A549 (cell line): ENCODE results near the gene CD1D. TPM values are rescaled to one million over a fixed set of nuclear protein-coding genes. Genes with fewer than 3 reads are reported as not detected.

Source experiments
- ATAC-seq, 2 experiments: fragments of 200-7000 bp in 1 of 2; fragments of >200 bp in 1 of 2; cut with Nextera tagmentation in 1 of 2; cut with Tn5 transposase in 1 of 2; 3 replicates each; pipeline versions ENCODE4 v1.8.0 to v1.9.1; 2018 to 2020; ENCODE audit warnings: mild to moderate bottlenecking in 1 of 2, moderate library complexity in 1 of 2
- CTCF ChIA-PET: fragments of 300-600 bp; sonication (Branson Sonifier 250); formaldehyde crosslinking; extraction: SDS; loops from one replicate; lab custom pipeline; 2021; ENCODE audit warnings: antibody characterized with exemption, inconsistent platforms; lab: Yijun Ruan, JAX
- POLR2A ChIA-PET: fragments of 350-600 bp; formaldehyde crosslinking; extraction: SDS; loops from one replicate; lab custom pipeline; 2021; ENCODE audit warnings: antibody characterized with exemption, inconsistent platforms; lab: Yijun Ruan, JAX
- DNase-seq, 2 experiments: peaks; one replicate each; pipeline versions ENCODE4 v3.0.0 to v3.0.0-alpha.2; 2011 to 2016; ENCODE audit warnings: low read depth in 1 of 2, low spot score in 1 of 2
- FAIRE-seq: peaks from 2 replicates; lab custom pipeline; 2011; peaks lifted over from hg19 to GRCh38; lab: Jason Lieb, UNC
- H3K27ac ChIP-seq, 2 experiments: fragments of >200 bp; sonication (Bioruptor Twin); formaldehyde crosslinking; 3 replicates each; pipeline ENCODE4 v1.5.1; 2016 to 2017
- H3K4me1 ChIP-seq: fragments of >200 bp; sonication (Bioruptor Twin); formaldehyde crosslinking; 3 replicates; pipeline ENCODE4 v1.6.1; 2016
- H3K4me2 ChIP-seq: fragments of >200 bp; sonication (Bioruptor Twin); formaldehyde crosslinking; 3 replicates; pipeline ENCODE4 v1.6.1; 2016
- H3K4me3 ChIP-seq: fragments of >200 bp; sonication (Bioruptor Twin); formaldehyde crosslinking; 3 replicates; pipeline ENCODE4 v1.5.1; 2016
- H3K9me3 ChIP-seq: fragments of >200 bp; sonication (Bioruptor Twin); formaldehyde crosslinking; 3 replicates; pipeline ENCODE4 v1.6.1; 2016
- ATOH8 ChIP-seq: fragments of 250-450 bp; sonication (Bioruptor Pico); IDR thresholded peaks from 2 replicates; pipeline ENCODE4 v1.5.0; 2020; ENCODE audit warnings: low read depth, mild to moderate bottlenecking, moderate library complexity
- CHD4 ChIP-seq: fragments of 200-600 bp; sonication (generic); IDR thresholded peaks from 2 replicates; pipeline ENCODE4 v1.6.1; 2016; ENCODE audit warnings: antibody characterized with exemption, mild to moderate bottlenecking, borderline replicate concordance
- EHF ChIP-seq: fragments of 250-450 bp; sonication (Bioruptor Pico); IDR thresholded peaks from 2 replicates; pipeline ENCODE4 v1.5.0; 2020; ENCODE audit warnings: mild to moderate bottlenecking
- EHMT2 ChIP-seq: fragments of 200-600 bp; sonication (generic); IDR thresholded peaks from 2 replicates; pipeline ENCODE4 v1.6.1; 2016; ENCODE audit warnings: antibody characterized with exemption, low read depth, mild to moderate bottlenecking, moderate library complexity
- ESRRA ChIP-seq: fragments of 150-350 bp; IDR thresholded peaks from 2 replicates; pipeline ENCODE4 v1.6.1; 2014; ENCODE audit warnings: mild to moderate bottlenecking, low read length, borderline replicate concordance
- FOSB ChIP-seq: fragments of 250-450 bp; sonication (Bioruptor Pico); IDR thresholded peaks from 2 replicates; pipeline ENCODE4 v1.5.0; 2020; ENCODE audit warnings: mild to moderate bottlenecking, moderate library complexity
- FOSL2 ChIP-seq, 2 experiments: fragments of 450-650 bp in 1 of 2; fragments of >200 bp in 1 of 2; sonication (Bioruptor Twin) in 1 of 2; formaldehyde crosslinking; IDR thresholded peaks; 2 replicates each; pipeline versions ENCODE4 v1.5.0 to v1.6.1; 2016 to 2020; ENCODE audit warnings: mild to moderate bottlenecking in 1 of 2, moderate library complexity in 1 of 2
- FOXS1 ChIP-seq: fragments of 250-450 bp; sonication (Bioruptor Pico); IDR thresholded peaks from 2 replicates; pipeline ENCODE4 v1.5.0; 2020; ENCODE audit warnings: mild to moderate bottlenecking, moderate library complexity
- GATA3 ChIP-seq: IDR thresholded peaks from 2 replicates; pipeline ENCODE4 v1.6.1; 2012; ENCODE audit warnings: borderline replicate concordance
- HEYL ChIP-seq: fragments of 250-450 bp; sonication (Bioruptor Pico); IDR thresholded peaks from 2 replicates; pipeline ENCODE4 v1.8.0; 2021; ENCODE audit warnings: mild to moderate bottlenecking, moderate library complexity
- HOXB5 ChIP-seq: fragments of 250-450 bp; sonication (Bioruptor Pico); IDR thresholded peaks from 2 replicates; pipeline ENCODE4 v1.5.0; 2020; ENCODE audit warnings: mild to moderate bottlenecking, moderate library complexity
- JUNB ChIP-seq: fragments of >200 bp; sonication (Bioruptor Twin); formaldehyde crosslinking; IDR thresholded peaks from 2 replicates; pipeline ENCODE4 v1.6.1; 2016
- KDM1A ChIP-seq: fragments of 200-600 bp; sonication (generic); IDR thresholded peaks from 2 replicates; pipeline ENCODE4 v1.6.1; 2016; ENCODE audit warnings: low read depth, mild to moderate bottlenecking
- KDM5A ChIP-seq: fragments of 200-600 bp; sonication (generic); IDR thresholded peaks from 2 replicates; pipeline ENCODE4 v1.6.1; 2016; ENCODE audit warnings: antibody characterized with exemption, mild to moderate bottlenecking
- MAFK ChIP-seq: fragments of 450-650 bp; IDR thresholded peaks from 2 replicates; pipeline ENCODE4 v1.6.1; 2014; ENCODE audit not compliant: partially characterized antibody
- POLR2AphosphoS2 ChIP-seq: conservative IDR thresholded peaks from 2 replicates; pipeline ENCODE4 v1.6.1; 2012; ENCODE audit warnings: low read length, improper control_type of control experiment, inconsistent platforms
- RARB ChIP-seq: fragments of 250-450 bp; sonication (Bioruptor Pico); IDR thresholded peaks from 2 replicates; pipeline ENCODE4 v1.8.0; 2021; ENCODE audit warnings: mild to moderate bottlenecking, moderate library complexity
- SMC3 ChIP-seq: fragments of >200 bp; sonication (Bioruptor Twin); formaldehyde crosslinking; IDR thresholded peaks from 3 replicates; pipeline ENCODE4 v1.6.1; 2018; ENCODE audit warnings: inconsistent platforms
- ZFP36 ChIP-seq: fragments of 450-650 bp; IDR thresholded peaks from 2 replicates; pipeline ENCODE4 v1.6.1; 2014; ENCODE audit warnings: borderline replicate concordance; ENCODE audit not compliant: partially characterized antibody
- WGBS: methylation state at CpG from one replicate; pipeline ENCODE4 v1.1.6; 2017; ENCODE audit errors: missing lambda C conversion rate; 5-methylcytosine and 5-hydroxymethylcytosine counted together
- polyA minus RNA-seq: library from RNA; depleted of rRNA, polyadenylated mRNA; stranded (reverse); fragments of >200 nt; gene quantifications from 2 replicates; pipeline ENCODE4 v1.2.3, GENCODE V29; 2011; rRNA and poly(A)+ RNA removed
- polyA plus RNA-seq, 4 experiments: library from polyadenylated mRNA; depleted of rRNA in 3 of 4; stranded (reverse); fragments of >200 nt; fragmentation: RNase III in 1 of 4; extraction: RNeasy Plus Mini Kit Qiagen cat#74134 plus additional on column Dnase treatment in 1 of 4; gene quantifications; 2 replicates in 3 of 4; 3 replicates in 1 of 4; pipeline ENCODE4 v1.2.3, GENCODE V29; 2011 to 2017
- TF ChIP-seq, protein P1 (sequence below): fragments of >200 bp; sonication (Bioruptor Twin); formaldehyde crosslinking; IDR thresholded peaks from 2 replicates; pipeline ENCODE4 v1.6.1; 2016
- TF ChIP-seq, protein P2 (sequence below): fragments of 150-350 bp; IDR thresholded peaks from 2 replicates; pipeline ENCODE4 v1.6.1; 2014; ENCODE audit warnings: low read depth, mild to moderate bottlenecking, low read length
- TF ChIP-seq, protein P3 (sequence below): IDR thresholded peaks from 2 replicates; pipeline ENCODE4 v1.6.1; 2012; ENCODE audit warnings: low read depth, borderline replicate concordance
- TF ChIP-seq, protein P4 (sequence below): fragments of 250-450 bp; sonication (Bioruptor Pico); IDR thresholded peaks from 2 replicates; pipeline ENCODE4 v1.5.0; 2021; ENCODE audit warnings: mild to moderate bottlenecking, moderate library complexity, borderline replicate concordance

CD1D gene
- polyA plus RNA-seq (2011; rRNA removed) (not detected in 2 replicates), polyA plus RNA-seq (2017; fragmentation: RNase III; extraction: RNeasy Plus Mini Kit Qiagen cat#74134 plus additional on column Dnase treatment) (0.04 to 0.08 TPM in 2 of 3 replicates, not detected in the other), polyA minus RNA-seq (not detected in 2 replicates)
- 0.01 TPM in 1 of 2 replicates, not detected in the other for polyA plus RNA-seq (2012; cell fraction: cytosol; rRNA removed)
- polyA plus RNA-seq (2012; cell fraction: nucleus; rRNA removed), result 0.05 and 0.06 TPM in 2 replicates

- 14% methylated on average over 63 of the region's 63 CpGs for WGBS
- H3K27ac ChIP-seq, result no peak within 1 kb of the TSS
- H3K4me2 ChIP-seq, result peak within 1 kb of the TSS; percentile 77
- ChIA-PET POLR2A (no interaction called here), CTCF (interaction anchor here (1.3 kb wide), 1 partner anchor 23 kb away, joined by 3 read pairs; no protein-coding TSS in a partner anchor)
- no peak for TF ChIP-seq ESRRA
- TF ChIP-seq, protein P1, sequence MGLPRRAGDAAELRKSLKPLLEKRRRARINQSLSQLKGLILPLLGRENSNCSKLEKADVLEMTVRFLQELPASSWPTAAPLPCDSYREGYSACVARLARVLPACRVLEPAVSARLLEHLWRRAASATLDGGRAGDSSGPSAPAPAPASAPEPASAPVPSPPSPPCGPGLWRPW, result no peak
- no peak for TF ChIP-seq KDM1A
- TF ChIP-seq GATA3, result no peak
- TF ChIP-seq HEYL, result no peak
- TF ChIP-seq FOXS1 (CRISPR knock-in tag), result no peak
- TF ChIP-seq FOSB (CRISPR knock-in tag), result no peak
- TF ChIP-seq KDM5A, result no peak
- TF ChIP-seq ATOH8, result no peak
- TF ChIP-seq CHD4, result no peak
- no peak for TF ChIP-seq HOXB5 (CRISPR knock-in tag)
- no peak for TF ChIP-seq JUNB
- no peak for TF ChIP-seq RARB
- TF ChIP-seq MAFK, result no peak
- peaks cover 2% of the 10 kb centered on the region; the same call in 2 of the 3 replicates for H3K9me3 ChIP-seq
- ATAC-seq (peak in 1 of 2 experiments; percentile 26; a peak in 3 of 6 replicates), DNase-seq (no peak), FAIRE-seq (no peak)
- peak within 1 kb of the TSS; percentile 40 for H3K4me3 ChIP-seq
- 0 out of 3 replicates have a peak, but pooled peaks cover 3% of the 10 kb centered on the region for H3K4me1 ChIP-seq
Observed at GRCh38 chr1:158180741-158181576, at the start of gene CD1D. Gene CD1D (plus strand): TSS chr1:158180895. CDS start chr1:158181102, 207 bp downstream.

GRCh38 chr1:158131217-158131616, 49.5 kb upstream of the CD1D start:
- no peak for FAIRE-seq
- Histone ChIP-seq H3K27ac (no peak overlapping the region), H3K4me3 (no peak overlapping the region), H3K9me3 (no peaks in the 10 kb centered on the region), H3K4me1 (no peaks in the 10 kb centered on the region), H3K4me2 (no peak overlapping the region)
- ChIA-PET CTCF (interaction anchor here (45.7 kb wide), 1 partner anchor 154 kb away, joined by 2212 read pairs; the partner anchor contains the start of gene KIRREL1), POLR2A (no interaction called here)
- 37% methylated on average over 3 of the region's 3 CpGs for WGBS
- ATAC-seq, result no peak; a peak in 1 of 6 replicates
- TF ChIP-seq EHMT2 (no peak), SMC3 (no peak), FOSB (CRISPR knock-in tag) (no peak), ZFP36 (no peak), HEYL (no peak), CHD4 (no peak), ESRRA (no peak), FOSL2 (IDR thresholded peaks at IDR 0.05) (no peak), FOSL2 (CRISPR knock-in tag; IDR thresholded peaks at IDR 0.05) (no peak), EHF (CRISPR knock-in tag) (no peak), POLR2AphosphoS2 (no peak)
- TF ChIP-seq, protein P2, sequence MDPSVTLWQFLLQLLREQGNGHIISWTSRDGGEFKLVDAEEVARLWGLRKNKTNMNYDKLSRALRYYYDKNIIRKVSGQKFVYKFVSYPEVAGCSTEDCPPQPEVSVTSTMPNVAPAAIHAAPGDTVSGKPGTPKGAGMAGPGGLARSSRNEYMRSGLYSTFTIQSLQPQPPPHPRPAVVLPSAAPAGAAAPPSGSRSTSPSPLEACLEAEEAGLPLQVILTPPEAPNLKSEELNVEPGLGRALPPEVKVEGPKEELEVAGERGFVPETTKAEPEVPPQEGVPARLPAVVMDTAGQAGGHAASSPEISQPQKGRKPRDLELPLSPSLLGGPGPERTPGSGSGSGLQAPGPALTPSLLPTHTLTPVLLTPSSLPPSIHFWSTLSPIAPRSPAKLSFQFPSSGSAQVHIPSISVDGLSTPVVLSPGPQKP, result no peak
- TF ChIP-seq, protein P3, sequence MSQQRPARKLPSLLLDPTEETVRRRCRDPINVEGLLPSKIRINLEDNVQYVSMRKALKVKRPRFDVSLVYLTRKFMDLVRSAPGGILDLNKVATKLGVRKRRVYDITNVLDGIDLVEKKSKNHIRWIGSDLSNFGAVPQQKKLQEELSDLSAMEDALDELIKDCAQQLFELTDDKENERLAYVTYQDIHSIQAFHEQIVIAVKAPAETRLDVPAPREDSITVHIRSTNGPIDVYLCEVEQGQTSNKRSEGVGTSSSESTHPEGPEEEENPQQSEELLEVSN, result no peak
- TF ChIP-seq, protein P4, sequence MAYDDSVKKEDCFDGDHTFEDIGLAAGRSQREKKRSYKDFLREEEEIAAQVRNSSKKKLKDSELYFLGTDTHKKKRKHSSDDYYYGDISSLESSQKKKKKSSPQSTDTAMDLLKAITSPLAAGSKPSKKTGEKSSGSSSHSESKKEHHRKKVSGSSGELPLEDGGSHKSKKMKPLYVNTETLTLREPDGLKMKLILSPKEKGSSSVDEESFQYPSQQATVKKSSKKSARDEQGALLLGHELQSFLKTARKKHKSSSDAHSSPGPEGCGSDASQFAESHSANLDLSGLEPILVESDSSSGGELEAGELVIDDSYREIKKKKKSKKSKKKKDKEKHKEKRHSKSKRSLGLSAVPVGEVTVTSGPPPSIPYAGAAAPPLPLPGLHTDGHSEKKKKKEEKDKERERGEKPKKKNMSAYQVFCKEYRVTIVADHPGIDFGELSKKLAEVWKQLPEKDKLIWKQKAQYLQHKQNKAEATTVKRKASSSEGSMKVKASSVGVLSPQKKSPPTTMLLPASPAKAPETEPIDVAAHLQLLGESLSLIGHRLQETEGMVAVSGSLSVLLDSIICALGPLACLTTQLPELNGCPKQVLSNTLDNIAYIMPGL (CRISPR knock-in tag), result no peak
- TF ChIP-seq, protein P1, result no peak
- DNase-seq, result no peak
